GM12801 (cell line): ENCODE measurements around the gene ESPL1.

Experiments
- CTCF ChIP-seq: IDR thresholded peaks from one replicate; pipeline ENCODE4 v1.5.1; 2011; ENCODE audit warnings: control low read depth; ENCODE audit not compliant: insufficient read length; ENCODE audit errors: extremely low read depth

ESPL1 gene

GRCh38 chr12:53254816-53255545, 13.1 kb upstream of the ESPL1 start:
- TF ChIP-seq CTCF: no peak

- TF ChIP-seq CTCF: no peak
Measured at GRCh38 chr12:53255996-53256395, 12.1 kb upstream of the ESPL1 start.

GRCh38 chr12:53258541-53259539, 9.3 kb upstream of the ESPL1 start:
- no peak for TF ChIP-seq CTCF

- TF ChIP-seq CTCF: no peak
Measured at GRCh38 chr12:53259891-53260290, 8.2 kb upstream of the ESPL1 start.

GRCh38 chr12:53265783-53266182, 2.3 kb upstream of the ESPL1 start:
- TF ChIP-seq CTCF: no peak

GRCh38 chr12:53267306-53267998, 647 bp upstream of the ESPL1 start:
- no peak for TF ChIP-seq CTCF
